HG03442 (cell line): ENCODE data around the gene COL4A6.
A peak's percentile ranks its signal among the peaks of the same experiment; 100 is the strongest.

ENCODE experiments used
- ATAC-seq: cut with Tn5 transposase; IDR thresholded peaks from one replicate; pipeline ENCODE4 v1.9.1; 2021; ENCODE audit warnings: mild to moderate bottlenecking, moderate library complexity; ENCODE audit not compliant: unreplicated experiment

COL4A6 gene

DNA sequence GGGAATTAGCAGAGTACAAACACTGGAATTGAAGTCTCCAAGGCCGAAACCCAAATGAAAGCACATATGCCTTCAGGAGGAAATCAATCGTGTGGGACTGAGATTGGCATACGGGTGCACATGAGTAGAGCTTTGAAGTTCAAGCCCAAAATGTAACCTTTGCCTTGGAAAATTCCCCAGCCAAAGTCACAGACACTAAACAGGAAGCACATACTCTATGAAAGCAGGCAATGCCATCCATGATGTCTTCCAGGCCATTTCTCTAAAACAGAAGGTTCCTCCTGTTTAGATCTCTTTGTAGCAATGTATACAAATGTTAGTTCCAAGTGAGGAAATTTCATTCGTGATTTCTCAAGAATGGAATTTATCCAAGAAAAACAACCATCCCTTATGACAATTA is 162.5 kb downstream of the COL4A6 start:
- ATAC-seq = no peak

- ATAC-seq = peak; percentile 39
These were observed 166.8 kb downstream of the COL4A6 start for GRCh38 chrX:108271397-108271787.

- ATAC-seq = no peak
These were observed 167.4 kb downstream of the COL4A6 start for GRCh38 chrX:108270739-108271396.

GRCh38 chrX:108270280-108270679 is 167.9 kb downstream of the COL4A6 start:
- ATAC-seq = no peak

GRCh38 chrX:108268434-108269080 is 169.7 kb downstream of the COL4A6 start:
- no peak for ATAC-seq

DNA sequence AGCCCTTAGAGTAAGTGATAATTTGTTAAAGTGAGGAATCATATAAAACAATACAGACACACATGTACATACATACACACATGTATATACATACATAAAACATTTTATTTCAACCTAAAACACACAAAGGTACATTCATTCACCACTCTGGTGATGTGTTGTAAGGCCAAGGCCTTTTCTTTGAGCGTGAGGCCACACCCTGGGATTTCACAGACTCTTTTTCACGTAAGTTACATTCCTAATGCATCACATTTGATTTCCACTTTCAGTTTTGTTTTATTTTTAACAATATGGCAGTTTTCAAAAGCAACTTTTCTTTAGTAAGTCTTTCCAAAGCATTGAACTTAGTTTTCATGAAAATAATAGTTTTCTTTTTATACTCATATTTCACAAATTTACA is 170.7 kb downstream of the COL4A6 start:
- ATAC-seq = no peak

DNA sequence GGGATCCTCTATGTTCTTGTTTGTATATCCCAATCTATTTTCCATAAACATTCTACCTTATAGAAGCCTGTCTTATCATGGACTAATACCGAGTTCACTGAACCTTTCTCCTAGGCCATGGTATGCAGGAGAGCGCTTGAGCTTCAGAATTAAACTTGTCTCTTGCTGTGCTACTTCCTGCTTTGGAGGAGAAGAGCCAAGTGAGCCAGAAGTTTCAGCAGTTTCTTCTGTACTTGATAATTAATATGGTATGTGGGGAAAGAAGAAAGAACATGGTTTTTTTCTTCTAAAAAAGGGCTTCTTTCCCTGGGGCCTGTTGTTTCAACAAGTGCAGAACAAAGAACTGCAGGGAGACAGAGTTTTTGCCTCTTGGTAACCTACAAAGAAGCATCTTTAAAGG is 173.8 kb downstream of the COL4A6 start:
- no peak for ATAC-seq

- ATAC-seq = no peak
These were observed 176.5 kb downstream of the COL4A6 start for GRCh38 chrX:108261549-108262203.

GRCh38 chrX:108257556-108257955 is 180.7 kb downstream of the COL4A6 start:
- ATAC-seq = no peak

DNA sequence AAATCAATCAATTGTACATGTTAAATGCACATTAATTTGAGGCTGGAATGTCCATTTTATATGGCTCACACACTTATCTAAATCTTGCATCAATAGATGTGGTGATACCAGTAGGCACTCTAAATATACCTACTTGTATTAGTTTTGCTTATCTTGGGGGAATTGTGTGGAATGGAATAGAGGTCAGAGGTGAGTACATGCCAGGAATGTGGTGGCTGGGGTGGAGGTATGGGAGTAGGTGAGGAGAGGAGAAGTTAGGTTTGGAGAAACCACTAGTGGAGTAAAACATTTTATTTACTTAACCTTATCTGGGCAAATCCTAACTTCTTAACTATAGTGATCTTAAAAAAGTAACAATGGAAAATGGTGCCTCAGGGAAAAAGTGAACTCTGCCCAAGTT is 183.6 kb downstream of the COL4A6 start:
- ATAC-seq = no peak

DNA sequence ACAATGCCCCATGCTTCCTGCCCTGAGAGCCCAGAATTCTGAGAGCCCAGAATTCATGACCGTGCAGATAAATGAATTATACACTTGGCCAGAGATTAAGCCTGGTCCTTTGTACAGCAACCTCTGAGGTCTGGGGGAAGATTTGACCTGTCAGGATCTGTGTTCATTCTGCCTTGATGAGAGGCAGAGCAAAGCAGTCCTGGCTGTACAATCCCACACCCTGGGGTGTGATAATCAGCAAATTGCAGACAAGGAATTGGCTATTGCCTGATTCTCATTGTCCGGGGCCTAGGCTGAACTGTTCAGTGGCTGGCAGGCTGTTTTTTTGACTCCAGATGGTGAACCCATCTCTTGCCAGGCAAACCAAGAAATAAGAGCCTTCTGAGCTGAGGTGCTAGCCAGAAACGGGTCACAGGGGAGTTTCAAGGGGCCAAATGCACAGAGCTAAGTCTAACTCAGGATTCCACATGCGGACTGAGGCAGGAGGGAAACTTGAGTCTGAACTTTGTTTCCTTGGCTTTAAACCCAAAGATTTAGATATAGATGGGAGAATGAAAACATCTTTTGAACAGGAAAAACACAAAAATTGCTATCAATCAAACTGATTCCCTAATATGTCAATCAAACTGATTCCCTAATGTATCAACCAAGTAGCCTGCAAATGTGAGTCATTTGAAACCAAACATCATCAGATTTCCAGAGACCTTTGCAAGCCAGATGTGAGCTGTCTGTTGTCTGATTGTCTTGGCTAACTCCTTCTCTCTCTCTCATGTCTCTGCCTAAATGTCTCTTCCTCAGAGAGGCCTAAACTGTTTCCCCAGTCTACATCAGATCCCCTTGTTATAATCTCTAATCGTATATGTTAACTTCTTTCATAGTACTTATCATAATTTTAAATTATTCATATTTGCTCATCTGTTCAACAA is 187.3 kb downstream of the COL4A6 start:
- ATAC-seq = no peak

- ATAC-seq = no peak
These were observed 191.8 kb downstream of the COL4A6 start for GRCh38 chrX:108246304-108246954.

GRCh38 chrX:108245462-108245861 is 192.8 kb downstream of the COL4A6 start:
- ATAC-seq = no peak

- no peak for ATAC-seq
These were observed 202.2 kb downstream of the COL4A6 start for GRCh38 chrX:108235986-108236385.

GRCh38 chrX:108230574-108230973 is 207.6 kb downstream of the COL4A6 start:
- ATAC-seq = no peak

DNA sequence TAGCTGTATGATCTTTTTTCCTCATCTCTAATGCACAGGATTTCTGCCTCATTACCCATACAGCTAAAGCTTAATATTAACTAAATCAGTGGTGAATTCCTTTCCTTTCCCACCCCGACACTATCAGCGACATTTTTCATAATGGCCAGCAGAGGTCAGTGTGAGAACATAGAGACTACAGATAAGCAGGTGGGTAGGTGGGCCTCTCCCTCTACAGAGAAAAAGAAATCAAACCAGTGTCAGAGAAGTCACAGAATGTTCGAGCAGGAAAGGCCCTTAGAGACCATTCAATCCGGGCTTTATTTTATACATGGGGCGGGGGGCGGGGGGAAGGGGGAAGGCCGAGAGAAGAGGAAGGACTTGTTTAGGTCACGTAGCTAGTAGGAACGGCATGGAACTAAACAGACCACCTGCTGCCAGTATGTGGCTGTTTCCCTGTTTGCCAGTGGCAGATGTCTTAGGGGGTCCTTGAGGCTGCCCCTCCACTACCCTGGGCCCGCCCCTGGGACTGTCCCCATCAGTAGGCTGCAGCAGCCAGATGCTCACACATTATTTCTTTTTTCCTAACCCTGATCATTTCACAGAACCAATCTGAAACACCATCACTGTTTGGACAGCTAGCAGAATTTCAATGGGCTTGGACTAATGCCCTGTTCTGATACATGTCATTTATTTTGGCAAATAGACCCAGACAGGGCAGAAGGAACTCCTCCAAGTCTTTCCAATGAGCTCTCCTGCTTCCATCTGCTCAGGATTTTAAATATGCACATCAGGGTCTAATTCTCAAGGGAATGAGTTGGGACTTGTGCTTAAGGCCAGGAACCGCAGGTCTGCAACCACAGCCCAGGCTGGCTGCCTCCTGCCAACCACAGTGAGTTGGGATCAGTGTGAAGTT is 213.2 kb downstream of the COL4A6 start:
- no peak for ATAC-seq

DNA sequence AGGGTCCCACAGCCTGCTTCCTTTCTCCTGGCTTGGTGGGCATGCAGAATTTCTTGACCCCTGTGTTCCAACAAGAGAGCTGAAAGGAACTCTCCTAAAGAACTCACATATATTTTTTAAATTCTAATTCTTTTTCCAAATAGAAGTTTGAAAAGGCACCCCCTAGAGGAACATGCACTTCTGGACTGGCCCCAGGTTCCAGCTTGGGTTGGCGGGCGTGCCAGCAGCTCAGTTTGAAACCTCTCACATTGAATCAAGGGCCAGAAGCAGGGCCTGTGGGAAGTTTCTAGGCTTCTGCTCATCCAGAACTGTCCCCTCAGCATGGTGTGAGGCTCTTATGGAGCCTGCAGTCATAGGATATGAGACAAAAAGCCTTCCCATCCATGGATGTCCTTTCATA is 214.0 kb downstream of the COL4A6 start:
- ATAC-seq = no peak

DNA sequence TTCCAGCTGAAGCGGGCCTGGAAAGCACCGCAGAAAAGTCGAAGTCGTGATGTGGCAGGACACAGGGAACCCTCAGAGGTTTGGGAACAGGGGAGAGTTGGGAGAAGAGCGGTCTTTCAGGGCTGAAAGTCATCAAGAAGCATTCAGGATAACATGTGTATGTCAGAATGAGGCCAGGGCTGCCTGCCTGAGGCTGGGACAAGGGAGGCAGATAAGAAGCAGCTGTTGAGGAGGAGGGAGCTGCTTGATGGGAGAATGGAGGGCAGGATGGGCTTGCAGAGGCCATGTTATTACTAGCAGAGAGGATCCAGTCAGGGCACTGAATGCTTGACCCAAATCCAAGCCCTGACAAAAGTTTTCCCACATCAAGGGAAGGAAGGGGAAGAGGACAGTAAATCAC is 214.6 kb downstream of the COL4A6 start:
- ATAC-seq = no peak

GRCh38 chrX:108221301-108221864 is 216.8 kb downstream of the COL4A6 start:
- ATAC-seq = no peak
